Fibroblast of pulmonary artery (primary cell): ENCODE measurements around the gene WDR27.
"Not testable (repeated sequence)": the region's sequence is repeated elsewhere in the genome, so short reads cannot be mapped to it uniquely, and the experiment has no call there.

Experiments used
- DNase-seq: peaks from one replicate; pipeline ENCODE4 v3.0.0-alpha.2; 2010; ENCODE audit warnings: low read depth
- H3K4me3 ChIP-seq: replicated peaks from 2 replicates; pipeline ENCODE4 v1.5.1; 2011; ENCODE audit warnings: low read depth, mild to moderate bottlenecking, control low read depth, low read length, moderate library complexity
- CTCF ChIP-seq: IDR thresholded peaks from 2 replicates; pipeline ENCODE4 v1.5.1; 2011; ENCODE audit warnings: mild to moderate bottlenecking, control low read depth, low read length, inconsistent platforms; ENCODE audit errors: missing control alignments

WDR27 gene

GRCh38 chr6:169527306-169527705 lies 174.5 kb downstream of the WDR27 start:
- DNase-seq = no peak
- no peak for TF ChIP-seq CTCF
- H3K4me3 ChIP-seq = no peak overlapping the region

- TF ChIP-seq CTCF = no peak
- no peak for DNase-seq
- no peak overlapping the region for H3K4me3 ChIP-seq
Observed at GRCh38 chr6:169521825-169522224, 180.0 kb downstream of the WDR27 start.

GRCh38 chr6:169520104-169520503 lies 181.7 kb downstream of the WDR27 start:
- H3K4me3 ChIP-seq = no peak overlapping the region
- TF ChIP-seq CTCF = peak; percentile 57
- peak; percentile 72 for DNase-seq

- H3K4me3 ChIP-seq = no peak overlapping the region
- no peak for TF ChIP-seq CTCF
- DNase-seq = peak; percentile 47
Observed at GRCh38 chr6:169518451-169518850, 183.4 kb downstream of the WDR27 start.

GRCh38 chr6:169513478-169514193 lies 188.2 kb downstream of the WDR27 start:
- no peak for TF ChIP-seq CTCF
- H3K4me3 ChIP-seq = no peak overlapping the region
- no peak for DNase-seq

- DNase-seq, H3K4me3 ChIP-seq: not testable (repeated sequence)
Observed at GRCh38 chr6:169511785-169512184, 190.0 kb downstream of the WDR27 start.

- no peak for TF ChIP-seq CTCF
- DNase-seq = no peak
- H3K4me3 ChIP-seq = no peak overlapping the region
Observed at GRCh38 chr6:169510871-169511270, 191.0 kb downstream of the WDR27 start.
